GM21515 (cell line): ENCODE results near the gene TMEM53.

Experiments
- ATAC-seq: cut with Tn5 transposase; IDR thresholded peaks from one replicate; pipeline ENCODE4 v1.9.1; 2021; ENCODE audit not compliant: unreplicated experiment

The TMEM53 gene

GRCh38 chr1:44674113-44675000 is at the start of gene TMEM53, which contains the start of gene ARMH1:
TSS of gene TMEM53 (minus strand) at chr1:44674481. CDS start at chr1:44674391, 90 bp downstream.
TSS of gene ARMH1 (plus strand) at chr1:44674714. CDS start at chr1:44689698, 14,984 bp downstream.
- ATAC-seq: peak; percentile 87

- no peak for ATAC-seq
Observed at GRCh38 chr1:44723496-44724295, 49.4 kb upstream of the TMEM53 start.

- no peak for ATAC-seq
Observed at GRCh38 chr1:44723064-44723463, 48.8 kb upstream of the TMEM53 start.

GRCh38 chr1:44721485-44722361 is 47.4 kb upstream of the TMEM53 start:
- peak; percentile 64 for ATAC-seq

GRCh38 chr1:44720281-44720680 is 46.0 kb upstream of the TMEM53 start:
- no peak for ATAC-seq

GRCh38 chr1:44719318-44719717 is 45.0 kb upstream of the TMEM53 start:
- no peak for ATAC-seq

GRCh38 chr1:44718091-44718490 is 43.8 kb upstream of the TMEM53 start:
- ATAC-seq: no peak

GRCh38 chr1:44717653-44718052 is 43.4 kb upstream of the TMEM53 start:
- no peak for ATAC-seq

GRCh38 chr1:44717156-44717555 is 42.9 kb upstream of the TMEM53 start:
- ATAC-seq: no peak

- peak; percentile 44 for ATAC-seq
Observed at GRCh38 chr1:44714944-44715571, 40.8 kb upstream of the TMEM53 start.

- ATAC-seq: no peak
Observed at GRCh38 chr1:44714532-44714931, 40.3 kb upstream of the TMEM53 start.

GRCh38 chr1:44713321-44713781 is 39.1 kb upstream of the TMEM53 start:
- no peak for ATAC-seq

GRCh38 chr1:44707959-44708831 is 33.9 kb upstream of the TMEM53 start:
- no peak for ATAC-seq

GRCh38 chr1:44707112-44707881 is 33.0 kb upstream of the TMEM53 start:
- ATAC-seq: no peak

- ATAC-seq: no peak
Observed at GRCh38 chr1:44705938-44706337, 31.7 kb upstream of the TMEM53 start.

- no peak for ATAC-seq
Observed at GRCh38 chr1:44705470-44705869, 31.2 kb upstream of the TMEM53 start.

- no peak for ATAC-seq
Observed at GRCh38 chr1:44701141-44701573, 26.9 kb upstream of the TMEM53 start.

- ATAC-seq: no peak
Observed at GRCh38 chr1:44700573-44700972, 26.3 kb upstream of the TMEM53 start.
